ENCODE data around the gene C14orf132.

C14orf132 gene

GRCh38 chr14:96082420-96083300 is 43.5 kb downstream of the C14orf132 start:
- no peak for DNase-seq (ENCODE audit: low read depth, low spot score)
- no peak overlapping the region for H3K4me3 ChIP-seq (ENCODE audit: low read depth, low read length)
- ChIA-PET POLR2A (no interaction called here), CTCF (interaction anchor here (0.9 to 1.6 kb wide), 4 partner anchors 16 to 84 kb away, joined by 3 to 11 read pairs (median 6); no protein-coding TSS in a partner anchor)
- TF ChIP-seq CTCF (IDR thresholded peaks at IDR 0.05; ENCODE audit: insufficient read depth, low read length, missing control alignments) = no peak

- no peak for DNase-seq (ENCODE audit: low read depth, low spot score)
- CTCF ChIA-PET = interaction anchor here (1.0 to 1.5 kb wide), 2 partner anchors 15 to 44 kb away, joined by 5 to 8 read pairs; no protein-coding TSS in a partner anchor
- no peak overlapping the region for H3K4me3 ChIP-seq (ENCODE audit: low read depth, low read length)
- POLR2A ChIA-PET = no interaction called here
- no peak for TF ChIP-seq CTCF (IDR thresholded peaks at IDR 0.05; ENCODE audit: insufficient read depth, low read length, missing control alignments)
These were observed 44.6 kb downstream of the C14orf132 start for GRCh38 chr14:96083667-96084320.

- H3K4me3 ChIP-seq (ENCODE audit: low read depth, low read length) = no peak overlapping the region
- no peak for TF ChIP-seq CTCF (IDR thresholded peaks at IDR 0.05; ENCODE audit: insufficient read depth, low read length, missing control alignments)
- CTCF ChIA-PET = interaction anchor here (1.0 kb wide), 1 partner anchor 16 kb away, joined by 3 read pairs; no protein-coding TSS in a partner anchor
- POLR2A ChIA-PET = no interaction called here
- no peak for DNase-seq (ENCODE audit: low read depth, low spot score)
These were observed 45.6 kb downstream of the C14orf132 start for GRCh38 chr14:96084796-96085195.

GRCh38 chr14:96085369-96085768 is 46.2 kb downstream of the C14orf132 start:
- ChIA-PET POLR2A (interaction anchor here (0.6 kb wide), 1 partner anchor 45 kb away, joined by 5 read pairs; no protein-coding TSS in a partner anchor), CTCF (interaction anchor here (1.0 to 1.2 kb wide), 2 partner anchors 15 to 105 kb away, joined by 3 read pairs; no protein-coding TSS in a partner anchor)
- TF ChIP-seq CTCF (IDR thresholded peaks at IDR 0.05; ENCODE audit: insufficient read depth, low read length, missing control alignments) = no peak
- no peak for DNase-seq (ENCODE audit: low read depth, low spot score)
- no peak overlapping the region for H3K4me3 ChIP-seq (ENCODE audit: low read depth, low read length)

GRCh38 chr14:96086032-96086431 is 46.9 kb downstream of the C14orf132 start:
- DNase-seq (ENCODE audit: low read depth, low spot score) = no peak
- no peak for TF ChIP-seq CTCF (IDR thresholded peaks at IDR 0.05; ENCODE audit: insufficient read depth, low read length, missing control alignments)
- H3K4me3 ChIP-seq (ENCODE audit: low read depth, low read length) = no peak overlapping the region
- ChIA-PET CTCF (interaction anchor here (0.9 to 22.4 kb wide), 6 partner anchors 9 to 104 kb away, joined by 3 to 708 read pairs (median 3); no protein-coding TSS in a partner anchor), POLR2A (interaction anchor here (0.6 kb wide), 1 partner anchor 46 kb away, joined by 5 read pairs; no protein-coding TSS in a partner anchor)
